Measurements from ENCODE around the gene AMPD3.

The AMPD3 gene

DNA sequence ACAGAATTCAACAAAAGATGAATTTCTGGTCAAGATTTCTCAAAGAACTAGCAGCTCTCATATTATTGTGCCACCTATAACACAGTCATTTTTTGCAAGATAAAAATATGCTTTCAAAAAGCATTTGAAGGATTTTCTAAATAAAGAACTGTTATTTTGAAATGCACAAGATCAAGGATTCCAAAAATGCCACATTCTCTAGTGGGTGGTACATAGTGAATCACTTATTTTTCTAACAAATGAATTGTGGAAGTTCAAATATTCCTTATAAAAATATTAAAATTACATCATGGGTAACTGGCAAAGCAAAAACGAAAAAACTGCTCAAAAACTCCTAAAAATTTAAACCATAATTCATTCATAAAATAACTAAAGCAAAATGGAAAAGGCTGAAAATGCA, 83.9 kb downstream of the AMPD3 start:
- no peak for DNase-seq (ENCODE audit: low read depth in 2 of 2)

DNA sequence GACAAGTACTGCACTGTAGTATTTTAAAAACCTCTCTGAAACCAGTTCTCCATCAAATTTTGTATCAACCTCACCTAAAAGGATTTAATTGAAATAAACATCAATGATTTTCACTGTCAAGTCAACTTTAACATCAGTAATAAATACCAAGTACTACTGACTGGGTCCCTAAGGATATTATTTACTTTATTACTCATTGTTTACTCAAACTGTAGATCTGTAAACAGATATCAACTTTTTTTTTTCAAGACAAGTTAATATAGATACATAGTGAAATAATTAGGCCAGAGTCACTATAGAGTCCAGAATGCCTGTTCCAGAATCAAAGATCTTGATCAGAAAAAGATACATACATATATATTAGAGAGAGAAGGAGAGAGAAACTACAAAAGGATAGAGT, 84.3 kb downstream of the AMPD3 start:
- DNase-seq (ENCODE audit: low read depth in 2 of 2), result no peak

GRCh38 chr11:10540546-10540914, 85.5 kb downstream of the AMPD3 start:
- DNase-seq (ENCODE audit: low read depth in 2 of 2), result no peak

GRCh38 chr11:10540915-10541560, 86.0 kb downstream of the AMPD3 start, which contains the start of gene RNF141:
RNF141 (minus strand) TSS chr11:10541187; CDS start chr11:10534158, 7,029 bp downstream.
- peak; percentile 97 for DNase-seq (ENCODE audit: low read depth in 2 of 2)

DNA sequence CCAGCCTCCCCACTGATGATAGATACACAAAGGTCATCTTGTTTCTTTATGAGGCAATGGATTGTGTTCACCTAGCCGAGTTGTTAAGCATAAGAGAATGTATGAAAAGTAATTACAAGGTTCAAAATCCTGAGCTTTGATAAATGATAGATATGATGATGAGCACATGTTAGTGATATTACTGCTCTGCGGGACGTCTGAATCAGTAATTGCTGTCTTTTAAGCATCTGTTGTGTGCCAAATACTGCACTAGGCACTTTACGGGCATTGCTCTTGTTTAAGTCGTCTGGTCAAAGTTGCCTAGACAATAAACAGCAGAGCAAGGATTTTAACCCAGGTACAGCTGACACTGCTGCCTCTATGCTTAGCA, 86.5 kb downstream of the AMPD3 start:
- DNase-seq (ENCODE audit: low read depth in 2 of 2), result no peak

GRCh38 chr11:10542776-10543175, 87.7 kb downstream of the AMPD3 start:
- DNase-seq (ENCODE audit: low read depth in 2 of 2), result no peak

GRCh38 chr11:10543782-10544181, 88.7 kb downstream of the AMPD3 start:
- no peak for DNase-seq (ENCODE audit: low read depth in 2 of 2)

DNA sequence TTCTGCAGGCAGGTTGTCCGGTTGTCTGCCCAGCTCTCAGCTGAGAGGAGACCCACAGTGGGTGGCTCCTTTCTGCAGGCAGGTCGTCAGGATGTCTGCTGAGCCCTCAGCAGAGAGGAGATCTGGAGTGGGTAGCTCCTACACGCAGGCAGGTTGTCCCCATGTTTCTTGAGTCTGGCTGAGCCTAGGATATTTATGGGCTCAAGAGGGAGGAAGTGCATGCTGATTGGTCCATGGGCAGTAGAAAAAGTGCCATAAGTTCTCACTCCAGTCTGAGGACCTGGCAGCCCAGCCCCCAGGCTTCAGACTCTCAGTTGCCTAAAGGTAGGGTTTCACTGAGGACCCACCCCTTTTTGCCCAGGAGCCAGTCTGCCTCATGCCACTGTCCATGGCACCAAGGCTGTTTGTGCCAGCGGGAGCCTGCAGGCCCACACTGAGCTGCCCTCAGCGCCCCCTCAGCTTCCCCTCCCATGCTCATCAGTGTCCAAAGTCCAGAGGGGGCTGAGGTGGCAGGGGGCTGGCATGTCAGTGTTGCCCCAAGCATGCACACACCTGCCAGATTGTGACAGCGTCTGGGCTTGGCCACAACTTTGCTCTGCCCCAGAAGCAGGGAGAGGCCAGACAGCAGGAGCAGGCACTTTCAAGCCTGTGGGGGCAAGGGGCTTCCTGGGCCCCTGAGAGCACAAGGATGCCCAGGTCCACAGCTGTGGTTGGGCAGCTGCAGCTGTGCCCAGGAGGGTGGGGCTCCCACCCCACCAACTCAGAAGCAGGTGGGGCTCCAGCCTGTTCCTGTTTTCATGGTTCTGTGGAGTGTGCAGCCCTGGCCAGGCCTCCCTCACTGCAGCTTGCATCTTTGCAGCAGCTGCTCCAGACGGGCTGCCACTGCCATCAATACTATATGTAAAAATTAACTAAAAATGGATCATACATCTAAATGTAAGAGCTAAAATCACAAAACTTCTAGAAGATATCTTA, 89.7 kb downstream of the AMPD3 start:
- no peak for DNase-seq (ENCODE audit: low read depth in 2 of 2)

DNA sequence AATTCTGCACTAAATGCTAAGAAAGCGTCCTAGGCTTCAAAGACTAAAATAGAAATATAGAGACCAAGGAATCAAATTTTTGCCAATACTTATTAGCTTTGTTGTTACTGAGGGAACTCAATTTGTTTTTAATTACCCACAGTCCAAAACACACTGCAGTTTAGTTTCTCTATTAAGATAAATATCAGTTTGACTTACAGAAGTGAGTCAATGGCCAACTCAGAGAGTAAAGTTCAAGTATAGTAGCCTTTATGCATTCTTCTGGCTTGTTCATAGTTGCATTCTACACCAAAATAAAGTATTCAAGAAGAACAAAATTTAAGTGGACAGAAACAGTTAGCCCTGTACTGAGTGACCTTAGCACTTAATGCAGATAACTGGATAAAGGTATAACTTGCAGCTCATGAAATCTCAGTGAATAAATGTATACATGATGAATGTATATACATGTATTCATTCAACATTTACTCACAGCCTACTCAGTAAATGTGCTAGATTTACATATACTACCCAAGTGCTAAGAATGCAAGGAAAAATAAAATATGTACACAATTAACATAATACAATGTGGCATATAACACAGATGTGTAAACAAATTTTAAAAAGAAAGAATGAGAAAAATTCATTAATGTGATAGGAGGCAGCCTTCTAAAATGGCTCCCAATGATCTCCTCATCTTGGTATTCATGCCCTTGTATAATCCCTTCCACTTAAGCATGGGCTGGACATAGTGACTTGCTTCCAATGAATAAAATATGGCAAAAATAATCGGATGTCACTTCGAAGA, 95.6 kb downstream of the AMPD3 start:
- no peak for DNase-seq (ENCODE audit: low read depth in 2 of 2)

DNA sequence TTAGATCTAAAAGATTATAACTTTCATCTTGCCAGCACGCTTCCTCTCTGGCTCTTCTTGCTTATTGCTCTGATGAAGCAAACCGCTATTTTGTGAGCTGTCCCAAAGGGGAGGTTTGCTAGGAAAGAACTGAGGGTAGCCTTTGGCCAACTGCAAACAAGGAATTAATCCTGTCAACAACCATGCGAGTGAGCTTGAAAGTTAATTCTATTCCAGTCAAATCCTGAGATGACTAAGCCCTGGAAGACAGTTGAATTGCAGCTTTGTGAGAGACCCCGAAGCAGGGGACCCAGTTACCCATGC, 96.2 kb downstream of the AMPD3 start:
- DNase-seq (ENCODE audit: low read depth in 2 of 2), result no peak

- no peak for DNase-seq (ENCODE audit: low read depth in 2 of 2)
Measured at GRCh38 chr11:10551845-10552352, 96.8 kb downstream of the AMPD3 start.

DNA sequence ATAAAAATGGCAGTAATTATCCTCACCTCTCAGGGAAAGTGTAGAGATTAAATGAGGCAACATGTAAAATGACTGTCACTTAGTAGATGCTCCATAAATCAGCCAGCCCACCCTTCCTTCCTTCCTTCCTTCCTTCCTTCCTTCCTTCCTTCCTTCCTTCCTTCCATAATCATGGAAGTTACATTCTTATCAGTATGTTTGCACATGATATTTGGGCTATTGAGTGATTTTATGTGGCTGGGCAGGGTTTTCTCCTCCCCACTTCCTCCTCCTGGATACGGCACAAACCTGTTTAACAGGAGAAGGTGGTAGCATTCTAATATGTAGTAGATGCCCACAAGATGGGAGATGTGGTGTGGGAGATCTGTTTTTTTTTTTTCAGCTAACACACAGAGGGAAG, 101.5 kb downstream of the AMPD3 start:
- DNase-seq (ENCODE audit: low read depth in 2 of 2), result no peak
